ENCODE data around the gene TEX50.
A peak's percentile ranks its signal among the peaks of the same experiment; 100 is the strongest.
"Not testable (repeated sequence)": the region's sequence is repeated elsewhere in the genome, so short reads cannot be mapped to it uniquely, and the experiment has no call there.

The TEX50 gene, protein sequence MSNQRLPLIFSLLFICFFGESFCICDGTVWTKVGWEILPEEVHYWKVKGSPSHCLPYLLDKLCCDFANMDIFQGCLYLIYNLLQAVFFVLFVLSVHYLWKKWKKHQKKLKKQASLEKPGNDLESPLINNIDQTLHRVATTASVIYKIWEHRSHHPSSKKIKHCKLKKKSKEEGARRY

GRCh38 chr1:173635116-173635515 lies at the start of gene TEX50:
TSS of gene TEX50 (plus strand) at chr1:173635338. CDS start at chr1:173635522, 184 bp downstream.
- TF ChIP-seq, protein P1, sequence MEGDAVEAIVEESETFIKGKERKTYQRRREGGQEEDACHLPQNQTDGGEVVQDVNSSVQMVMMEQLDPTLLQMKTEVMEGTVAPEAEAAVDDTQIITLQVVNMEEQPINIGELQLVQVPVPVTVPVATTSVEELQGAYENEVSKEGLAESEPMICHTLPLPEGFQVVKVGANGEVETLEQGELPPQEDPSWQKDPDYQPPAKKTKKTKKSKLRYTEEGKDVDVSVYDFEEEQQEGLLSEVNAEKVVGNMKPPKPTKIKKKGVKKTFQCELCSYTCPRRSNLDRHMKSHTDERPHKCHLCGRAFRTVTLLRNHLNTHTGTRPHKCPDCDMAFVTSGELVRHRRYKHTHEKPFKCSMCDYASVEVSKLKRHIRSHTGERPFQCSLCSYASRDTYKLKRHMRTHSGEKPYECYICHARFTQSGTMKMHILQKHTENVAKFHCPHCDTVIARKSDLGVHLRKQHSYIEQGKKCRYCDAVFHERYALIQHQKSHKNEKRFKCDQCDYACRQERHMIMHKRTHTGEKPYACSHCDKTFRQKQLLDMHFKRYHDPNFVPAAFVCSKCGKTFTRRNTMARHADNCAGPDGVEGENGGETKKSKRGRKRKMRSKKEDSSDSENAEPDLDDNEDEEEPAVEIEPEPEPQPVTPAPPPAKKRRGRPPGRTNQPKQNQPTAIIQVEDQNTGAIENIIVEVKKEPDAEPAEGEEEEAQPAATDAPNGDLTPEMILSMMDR (IDR thresholded peaks at IDR 0.05; ENCODE audit: low read depth, low read length) = no peak
- H3K4me3 ChIP-seq (ENCODE audit: low read depth, low read length) = no peak within 1 kb of the TSS

DNA sequence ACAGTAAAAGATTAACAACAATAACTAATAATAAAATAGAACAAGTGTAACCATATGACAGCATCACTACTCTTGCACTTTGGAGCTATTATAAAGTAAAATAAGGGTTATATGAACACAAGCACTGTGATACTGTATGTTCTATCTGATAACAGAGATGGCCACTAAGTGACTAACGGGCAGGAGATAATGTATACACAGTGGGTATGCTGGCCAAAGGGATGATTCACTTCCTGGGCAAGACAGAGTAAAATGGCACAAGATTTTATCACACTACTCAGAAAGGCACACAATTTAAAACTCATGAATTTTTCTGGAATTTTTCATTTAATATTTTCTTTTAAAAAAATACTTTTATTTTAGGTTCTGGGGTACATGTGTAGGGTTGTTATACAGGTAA lies 44.6 kb upstream of the TEX50 start:
- no peak overlapping the region for H3K4me3 ChIP-seq (ENCODE audit: low read depth, low read length)
- TF ChIP-seq, protein P1 (IDR thresholded peaks at IDR 0.05; ENCODE audit: low read depth, low read length) = no peak

GRCh38 chr1:173591138-173591537 lies 44.0 kb upstream of the TEX50 start:
- not testable (repeated sequence) for H3K4me3 ChIP-seq (ENCODE audit: low read depth, low read length)

DNA sequence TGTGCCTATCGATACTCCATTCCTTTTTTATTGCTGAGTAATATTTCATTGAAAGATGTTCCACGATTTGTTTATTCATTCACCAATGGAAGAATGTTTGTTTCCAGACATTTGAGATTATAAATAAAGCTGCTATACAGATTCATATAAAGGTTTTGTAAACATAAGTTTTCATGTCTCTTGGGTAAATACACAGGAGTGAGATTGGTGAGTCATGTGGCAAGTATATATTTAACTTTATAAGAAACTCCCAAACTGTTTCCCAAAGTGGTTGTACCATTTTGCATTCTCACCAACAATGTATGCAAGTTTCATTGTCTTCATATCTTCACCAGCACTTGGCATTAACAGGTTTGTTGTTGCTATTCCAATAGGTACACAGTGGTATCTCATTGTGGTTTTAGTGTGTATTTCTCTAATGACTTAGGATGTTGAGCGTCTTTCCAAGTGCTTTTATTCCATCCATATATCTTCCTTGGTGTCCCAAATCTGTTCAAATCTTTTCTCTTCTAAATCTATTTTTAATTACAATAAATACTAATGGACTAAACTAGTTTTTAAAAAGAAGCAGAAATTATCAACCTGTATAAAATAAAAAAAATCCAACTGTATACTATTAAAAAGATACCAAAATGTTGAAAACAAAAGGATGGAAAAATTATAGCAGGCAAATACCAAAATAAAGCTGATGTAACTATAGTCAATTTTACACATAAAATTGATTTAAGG lies 38.9 kb upstream of the TEX50 start:
- TF ChIP-seq, protein P1 (IDR thresholded peaks at IDR 0.05; ENCODE audit: low read depth, low read length) = no peak

GRCh38 chr1:173601588-173601987 lies 33.5 kb upstream of the TEX50 start:
- TF ChIP-seq, protein P1 (IDR thresholded peaks at IDR 0.05; ENCODE audit: low read depth, low read length) = no peak
- H3K4me3 ChIP-seq (ENCODE audit: low read depth, low read length) = peak overlapping the region; percentile 2; the same call in 1 of the 2 replicates

More for the DNA sequence above, 38.9 kb upstream of the TEX50 start:
- no peak overlapping the region for H3K4me3 ChIP-seq (ENCODE audit: low read depth, low read length)

DNA sequence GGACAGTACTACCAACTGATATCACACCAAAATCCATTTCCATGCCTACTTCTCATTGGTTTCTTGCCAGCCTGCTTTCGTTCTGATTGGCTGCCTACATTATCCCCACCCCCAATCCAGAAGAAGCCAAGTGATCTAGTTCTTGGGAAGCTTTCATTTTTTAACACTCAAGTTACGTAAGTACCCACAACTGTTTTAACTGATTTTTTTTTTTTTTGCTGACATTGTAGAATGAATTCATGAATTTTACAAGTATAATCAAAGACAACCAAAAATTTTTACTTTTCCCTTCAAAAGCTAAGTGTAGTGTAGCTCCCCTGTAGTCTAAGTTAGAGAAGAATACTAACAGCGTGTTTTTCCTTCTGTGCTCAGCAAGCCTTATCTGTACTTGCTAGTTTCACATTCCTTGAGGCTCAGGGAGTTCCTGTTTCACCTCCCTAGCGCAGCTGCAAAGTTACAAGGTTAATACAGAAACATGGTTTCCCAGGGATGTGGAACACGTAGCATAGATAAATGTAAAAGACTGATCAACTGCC lies 32.0 kb upstream of the TEX50 start, which contains the start of gene SLC9C2:
Gene SLC9C2 (minus strand): TSS at position 17 of the 536 bp plus-strand sequence. CDS start 1,296 bp downstream, outside the sequence.
- TF ChIP-seq, protein P1 (IDR thresholded peaks at IDR 0.05; ENCODE audit: low read depth, low read length) = no peak
- no peak within 1 kb of the TSS for H3K4me3 ChIP-seq (ENCODE audit: low read depth, low read length)

- H3K4me3 ChIP-seq (ENCODE audit: low read depth, low read length) = no peak overlapping the region
- TF ChIP-seq, protein P1 (IDR thresholded peaks at IDR 0.05; ENCODE audit: low read depth, low read length) = no peak
These were observed 26.5 kb upstream of the TEX50 start for GRCh38 chr1:173608503-173609216.

- H3K4me3 ChIP-seq (ENCODE audit: low read depth, low read length) = not testable (repeated sequence)
These were observed 22.1 kb upstream of the TEX50 start for GRCh38 chr1:173613086-173613485.
